GM23338 (cell line): ENCODE data around the gene KNL1. TPM values are rescaled to one million over a fixed set of nuclear protein-coding genes. Genes with fewer than 3 reads are reported as not detected.

Source experiments
- ATAC-seq: fragments of 200-7000 bp; cut with Tn5 transposase; 3 replicates; pipeline ENCODE4 v1.9.1; 2020
- DNase-seq: peaks from one replicate; pipeline ENCODE4 v3.0.0-alpha.2; 2015; ENCODE audit warnings: low spot score
- H2AFZ ChIP-seq: fragments of 200-600 bp; sonication (generic); 2 replicates; pipeline ENCODE4 v1.8.0; 2016; ENCODE audit warnings: antibody characterized with exemption, mild to moderate bottlenecking, moderate library complexity
- H3F3A ChIP-seq: fragments of 200-600 bp; sonication (generic); replicated peaks from 2 replicates; pipeline ENCODE4 v1.8.0; 2017; ENCODE audit warnings: antibody characterized with exemption, mixed run types, low read depth
- H3K27ac ChIP-seq: fragments of 200-600 bp; sonication (generic); 2 replicates; pipeline ENCODE4 v1.6.1; 2016; ENCODE audit warnings: low read depth
- H3K27me3 ChIP-seq: fragments of 200-600 bp; sonication (generic); 2 replicates; pipeline ENCODE4 v1.8.0; 2016; ENCODE audit warnings: mild to moderate bottlenecking, mixed run types, moderate library complexity; ENCODE audit not compliant: insufficient read depth
- H3K36me3 ChIP-seq: fragments of 200-600 bp; sonication (generic); 2 replicates; pipeline ENCODE4 v1.8.0; 2016; ENCODE audit warnings: mild to moderate bottlenecking; ENCODE audit not compliant: insufficient read depth
- H3K4me1 ChIP-seq: fragments of 200-600 bp; sonication (generic); 2 replicates; pipeline ENCODE4 v1.8.0; 2016; ENCODE audit warnings: mild to moderate bottlenecking, moderate library complexity; ENCODE audit not compliant: insufficient read depth
- H3K4me2 ChIP-seq: fragments of 200-600 bp; sonication (generic); 2 replicates; pipeline ENCODE4 v1.7.1; 2017; ENCODE audit warnings: mixed run types
- H3K4me3 ChIP-seq: fragments of 200-600 bp; sonication (generic); 2 replicates; pipeline ENCODE4 v1.6.1; 2016; ENCODE audit warnings: mixed run types
- H3K79me2 ChIP-seq: fragments of 200-600 bp; sonication (generic); replicated peaks from 2 replicates; pipeline ENCODE4 v1.8.0; 2017; ENCODE audit warnings: mild to moderate bottlenecking; ENCODE audit not compliant: insufficient read depth
- H3K9me2 ChIP-seq: fragments of 200-600 bp; sonication (generic); 2 replicates; pipeline ENCODE4 v1.8.0; 2017; ENCODE audit not compliant: insufficient read depth
- H4K20me1 ChIP-seq: fragments of 200-600 bp; sonication (generic); replicated peaks from 2 replicates; pipeline ENCODE4 v1.8.0; 2017; ENCODE audit warnings: mild to moderate bottlenecking; ENCODE audit not compliant: insufficient read depth
- H3K27ac Mint-ChIP-seq: 2 replicates; pipeline ENCODE4 v1.8.0; 2020; ENCODE audit warnings: inconsistent platforms, mild to moderate bottlenecking, moderate library complexity, mixed read lengths
- H3K27me3 Mint-ChIP-seq: 3 replicates; pipeline ENCODE4 v1.8.0; 2022; ENCODE audit warnings: low read depth, mild to moderate bottlenecking, moderate library complexity, mixed read lengths, inconsistent platforms; ENCODE audit not compliant: insufficient read depth, poor library complexity
- H3K36me3 Mint-ChIP-seq: 3 replicates; pipeline ENCODE4 v1.8.0; 2021; ENCODE audit warnings: low read depth, mild to moderate bottlenecking, inconsistent platforms, moderate library complexity, mixed read lengths
- H3K4me1 Mint-ChIP-seq: 3 replicates; pipeline ENCODE4 v1.8.0; 2020; ENCODE audit warnings: mild to moderate bottlenecking, inconsistent platforms, mixed read lengths
- H3K4me3 Mint-ChIP-seq: 3 replicates; pipeline ENCODE4 v1.8.0; 2021; ENCODE audit warnings: moderate library complexity, mild to moderate bottlenecking, inconsistent platforms, mixed read lengths
- H3K9me3 Mint-ChIP-seq: 3 replicates; pipeline ENCODE4 v1.8.0; 2020; ENCODE audit warnings: moderate library complexity, mild to moderate bottlenecking, inconsistent platforms, mixed read lengths
- CREB1 ChIP-seq: fragments of 250-450 bp; sonication (Bioruptor Pico); IDR thresholded peaks from 2 replicates; pipeline ENCODE4 v1.5.0; 2020; ENCODE audit warnings: low read depth, mild to moderate bottlenecking, moderate library complexity
- EZH2 ChIP-seq: fragments of 200-600 bp; sonication (generic); IDR thresholded peaks from one replicate; pipeline ENCODE4 v1.8.0; 2017; ENCODE audit warnings: antibody characterized with exemption, mild to moderate bottlenecking, low read depth; ENCODE audit not compliant: unreplicated experiment
- JUNB ChIP-seq: IDR thresholded peaks from one replicate; pipeline ENCODE4 v1.6.1; 2016; ENCODE audit warnings: antibody characterized with exemption; ENCODE audit not compliant: unreplicated experiment
- NANOG ChIP-seq: IDR thresholded peaks from 2 replicates; pipeline ENCODE4 v1.6.1; 2016; ENCODE audit warnings: antibody characterized with exemption, borderline replicate concordance
- POLR2AphosphoS5 ChIP-seq: IDR thresholded peaks from 2 replicates; pipeline ENCODE4 v1.6.1; 2016; ENCODE audit warnings: antibody characterized with exemption, low read depth
- STAT1 ChIP-seq: IDR thresholded peaks from one replicate; pipeline ENCODE4 v1.6.1; 2016; ENCODE audit warnings: antibody characterized with exemption; ENCODE audit not compliant: unreplicated experiment
- ZNF331 ChIP-seq: fragments of 250-450 bp; sonication (Bioruptor Pico); IDR thresholded peaks from 2 replicates; pipeline ENCODE4 v1.5.0; 2020; ENCODE audit warnings: low read depth, mild to moderate bottlenecking, moderate library complexity
- polyA plus RNA-seq: library from polyadenylated mRNA; unstranded; fragments of >200 nt; fragmentation: Nextera tagmentation; extraction: Ambion mirVana; gene quantifications from 2 replicates; pipeline ENCODE4 v1.2.1, GENCODE V29; 2016
- total RNA-seq: library from RNA; depleted of rRNA; stranded (reverse); fragments of >200 nt; shearing (Covaris generic); gene quantifications from 2 replicates; pipeline ENCODE4 v1.2.3, GENCODE V29; 2014
- TF ChIP-seq, protein P1 (sequence below): fragments of 250-450 bp; sonication (Bioruptor Pico); IDR thresholded peaks from 2 replicates; pipeline ENCODE4 v1.5.0; 2020; ENCODE audit warnings: mild to moderate bottlenecking, moderate library complexity
- TF ChIP-seq, protein P2 (sequence below), 2 experiments: fragments of 200-600 bp in 1 of 2; sonication (generic) in 1 of 2; conservative IDR thresholded peaks; 2 replicates each; pipeline versions ENCODE4 v1.5.1 to v1.6.1; 2016 to 2017; ENCODE audit warnings: antibody characterized with exemption in 2 of 2, low read depth in 2 of 2, mild to moderate bottlenecking in 2 of 2, moderate library complexity in 1 of 2
- TF ChIP-seq, protein P3 (sequence below): IDR thresholded peaks from 2 replicates; pipeline ENCODE4 v1.6.1; 2016; ENCODE audit warnings: antibody characterized with exemption

KNL1 gene
- total and polyA plus RNA-seq, 2 experiments from 2014 or later, result 16.7 to 43.2 TPM

DNA sequence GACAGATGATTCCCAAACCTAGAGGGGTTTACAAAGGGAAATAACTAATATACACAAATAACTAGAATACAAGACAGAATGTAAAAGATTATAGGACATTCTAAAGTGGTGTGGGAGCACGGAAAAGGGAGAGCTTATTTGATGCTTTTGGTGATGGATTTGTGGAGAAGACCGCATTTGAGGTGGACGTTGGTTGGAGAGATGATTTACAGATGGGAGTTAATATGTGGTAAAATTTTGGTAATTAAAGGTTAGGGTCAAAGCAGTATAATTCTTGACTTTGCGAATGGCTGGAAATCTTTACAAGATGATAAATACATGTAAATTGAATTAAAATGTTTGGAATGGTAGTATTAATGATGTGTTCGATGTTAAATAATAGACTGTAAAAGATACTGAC lies 1.2 kb downstream of the KNL1 start:
- H3K9me2 ChIP-seq, result no peaks in the 10 kb centered on the region
- H3K4me1 ChIP-seq, result peaks cover 17% of the 10 kb centered on the region
- H3K9me3 Mint-ChIP-seq, result peaks cover 5% of the 10 kb centered on the region
- H3K4me1 Mint-ChIP-seq, result peaks cover 23% of the 10 kb centered on the region
- peak overlapping the region; percentile 77 for H2AFZ ChIP-seq
- H3K4me3 ChIP-seq, result peak overlapping the region; percentile 95
- peaks cover 7% of the 10 kb centered on the region; the same call in 1 of the 2 replicates for H3F3A ChIP-seq
- peaks cover 52% of the 10 kb centered on the region for H3K79me2 ChIP-seq
- no peaks in the 10 kb centered on the region for H3K27me3 ChIP-seq
- TF ChIP-seq STAT1, result no peak
- no peak overlapping the region for H3K27ac Mint-ChIP-seq
- H3K4me3 Mint-ChIP-seq, result peak overlapping the region; percentile 98
- no peaks in the 10 kb centered on the region; the same call in 1 of the 2 replicates for H4K20me1 ChIP-seq
- H3K4me2 ChIP-seq, result peak overlapping the region; percentile 99
- peaks cover 3% of the 10 kb centered on the region; the same call in 1 of the 3 replicates for H3K36me3 Mint-ChIP-seq
- no peak overlapping the region for H3K27ac ChIP-seq
- no peaks in the 10 kb centered on the region for H3K36me3 ChIP-seq
- peaks cover 14% of the 10 kb centered on the region for H3K27me3 Mint-ChIP-seq
- DNase-seq (no peak), ATAC-seq (no peak)

DNA sequence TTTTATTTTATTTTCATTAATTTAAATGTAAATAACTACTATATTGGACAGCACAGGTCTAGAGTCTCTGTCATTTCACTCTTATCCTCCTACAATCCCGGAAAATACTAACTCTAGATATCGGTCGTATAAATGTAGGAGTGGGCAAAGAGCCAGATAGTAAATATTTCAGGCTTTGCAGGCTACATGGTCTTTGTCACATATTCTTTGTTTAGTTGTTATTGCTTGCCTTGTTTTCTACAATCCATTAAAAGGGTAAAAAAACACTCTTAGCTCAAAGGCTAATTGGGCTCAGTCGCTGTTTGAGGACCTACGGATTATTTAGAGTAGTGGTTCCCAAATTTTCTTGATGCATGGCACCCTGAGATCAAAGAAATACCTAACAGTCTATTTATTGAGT lies 1.7 kb downstream of the KNL1 start:
- Histone ChIP-seq H2AFZ (no peak overlapping the region), H3K4me3 (no peak overlapping the region), H3K27ac (no peak overlapping the region), H3K4me2 (no peak overlapping the region), H3K79me2 (peaks cover 57% of the 10 kb centered on the region), H3K27me3 (no peaks in the 10 kb centered on the region), H3K36me3 (no peaks in the 10 kb centered on the region), H3K9me2 (no peaks in the 10 kb centered on the region), H3F3A (peaks cover 4% of the 10 kb centered on the region; the same call in 1 of the 2 replicates), H3K4me1 (peaks cover 12% of the 10 kb centered on the region), H4K20me1 (no peaks in the 10 kb centered on the region; the same call in 1 of the 2 replicates)
- H3K27me3 Mint-ChIP-seq, result peaks cover 10% of the 10 kb centered on the region
- ATAC-seq, result no peak
- DNase-seq, result no peak
- H3K27ac Mint-ChIP-seq, result no peak overlapping the region
- H3K4me1 Mint-ChIP-seq, result peaks cover 17% of the 10 kb centered on the region
- peaks cover 5% of the 10 kb centered on the region for H3K9me3 Mint-ChIP-seq
- H3K36me3 Mint-ChIP-seq, result peaks cover 3% of the 10 kb centered on the region; the same call in 1 of the 3 replicates
- H3K4me3 Mint-ChIP-seq, result no peak overlapping the region
- TF ChIP-seq, protein P1, sequence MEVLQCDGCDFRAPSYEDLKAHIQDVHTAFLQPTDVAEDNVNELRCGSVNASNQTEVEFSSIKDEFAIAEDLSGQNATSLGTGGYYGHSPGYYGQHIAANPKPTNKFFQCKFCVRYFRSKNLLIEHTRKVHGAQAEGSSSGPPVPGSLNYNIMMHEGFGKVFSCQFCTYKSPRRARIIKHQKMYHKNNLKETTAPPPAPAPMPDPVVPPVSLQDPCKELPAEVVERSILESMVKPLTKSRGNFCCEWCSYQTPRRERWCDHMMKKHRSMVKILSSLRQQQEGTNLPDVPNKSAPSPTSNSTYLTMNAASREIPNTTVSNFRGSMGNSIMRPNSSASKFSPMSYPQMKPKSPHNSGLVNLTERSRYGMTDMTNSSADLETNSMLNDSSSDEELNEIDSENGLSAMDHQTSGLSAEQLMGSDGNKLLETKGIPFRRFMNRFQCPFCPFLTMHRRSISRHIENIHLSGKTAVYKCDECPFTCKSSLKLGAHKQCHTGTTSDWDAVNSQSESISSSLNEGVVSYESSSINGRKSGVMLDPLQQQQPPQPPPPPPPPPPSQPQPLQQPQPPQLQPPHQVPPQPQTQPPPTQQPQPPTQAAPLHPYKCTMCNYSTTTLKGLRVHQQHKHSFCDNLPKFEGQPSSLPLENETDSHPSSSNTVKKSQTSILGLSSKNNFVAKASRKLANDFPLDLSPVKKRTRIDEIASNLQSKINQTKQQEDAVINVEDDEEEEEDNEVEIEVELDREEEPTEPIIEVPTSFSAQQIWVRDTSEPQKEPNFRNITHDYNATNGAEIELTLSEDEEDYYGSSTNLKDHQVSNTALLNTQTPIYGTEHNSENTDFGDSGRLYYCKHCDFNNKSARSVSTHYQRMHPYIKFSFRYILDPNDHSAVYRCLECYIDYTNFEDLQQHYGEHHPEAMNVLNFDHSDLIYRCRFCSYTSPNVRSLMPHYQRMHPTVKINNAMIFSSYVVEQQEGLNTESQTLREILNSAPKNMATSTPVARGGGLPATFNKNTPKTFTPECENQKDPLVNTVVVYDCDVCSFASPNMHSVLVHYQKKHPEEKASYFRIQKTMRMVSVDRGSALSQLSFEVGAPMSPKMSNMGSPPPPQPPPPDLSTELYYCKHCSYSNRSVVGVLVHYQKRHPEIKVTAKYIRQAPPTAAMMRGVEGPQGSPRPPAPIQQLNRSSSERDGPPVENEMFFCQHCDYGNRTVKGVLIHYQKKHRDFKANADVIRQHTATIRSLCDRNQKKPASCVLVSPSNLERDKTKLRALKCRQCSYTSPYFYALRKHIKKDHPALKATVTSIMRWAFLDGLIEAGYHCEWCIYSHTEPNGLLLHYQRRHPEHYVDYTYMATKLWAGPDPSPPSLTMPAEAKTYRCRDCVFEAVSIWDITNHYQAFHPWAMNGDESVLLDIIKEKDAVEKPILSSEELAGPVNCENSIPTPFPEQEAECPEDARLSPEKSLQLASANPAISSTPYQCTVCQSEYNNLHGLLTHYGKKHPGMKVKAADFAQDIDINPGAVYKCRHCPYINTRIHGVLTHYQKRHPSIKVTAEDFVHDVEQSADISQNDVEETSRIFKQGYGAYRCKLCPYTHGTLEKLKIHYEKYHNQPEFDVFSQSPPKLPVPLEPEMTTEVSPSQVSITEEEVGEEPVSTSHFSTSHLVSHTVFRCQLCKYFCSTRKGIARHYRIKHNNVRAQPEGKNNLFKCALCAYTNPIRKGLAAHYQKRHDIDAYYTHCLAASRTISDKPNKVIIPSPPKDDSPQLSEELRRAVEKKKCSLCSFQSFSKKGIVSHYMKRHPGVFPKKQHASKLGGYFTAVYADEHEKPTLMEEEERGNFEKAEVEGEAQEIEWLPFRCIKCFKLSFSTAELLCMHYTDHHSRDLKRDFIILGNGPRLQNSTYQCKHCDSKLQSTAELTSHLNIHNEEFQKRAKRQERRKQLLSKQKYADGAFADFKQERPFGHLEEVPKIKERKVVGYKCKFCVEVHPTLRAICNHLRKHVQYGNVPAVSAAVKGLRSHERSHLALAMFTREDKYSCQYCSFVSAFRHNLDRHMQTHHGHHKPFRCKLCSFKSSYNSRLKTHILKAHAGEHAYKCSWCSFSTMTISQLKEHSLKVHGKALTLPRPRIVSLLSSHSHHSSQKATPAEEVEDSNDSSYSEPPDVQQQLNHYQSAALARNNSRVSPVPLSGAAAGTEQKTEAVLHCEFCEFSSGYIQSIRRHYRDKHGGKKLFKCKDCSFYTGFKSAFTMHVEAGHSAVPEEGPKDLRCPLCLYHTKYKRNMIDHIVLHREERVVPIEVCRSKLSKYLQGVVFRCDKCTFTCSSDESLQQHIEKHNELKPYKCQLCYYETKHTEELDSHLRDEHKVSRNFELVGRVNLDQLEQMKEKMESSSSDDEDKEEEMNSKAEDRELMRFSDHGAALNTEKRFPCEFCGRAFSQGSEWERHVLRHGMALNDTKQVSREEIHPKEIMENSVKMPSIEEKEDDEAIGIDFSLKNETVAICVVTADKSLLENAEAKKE (CRISPR knock-in tag), result no peak
- TF ChIP-seq NANOG (no peak), JUNB (no peak), EZH2 (no peak), CREB1 (CRISPR knock-in tag) (no peak), ZNF331 (CRISPR knock-in tag) (no peak), POLR2AphosphoS5 (no peak)
- TF ChIP-seq, protein P2, sequence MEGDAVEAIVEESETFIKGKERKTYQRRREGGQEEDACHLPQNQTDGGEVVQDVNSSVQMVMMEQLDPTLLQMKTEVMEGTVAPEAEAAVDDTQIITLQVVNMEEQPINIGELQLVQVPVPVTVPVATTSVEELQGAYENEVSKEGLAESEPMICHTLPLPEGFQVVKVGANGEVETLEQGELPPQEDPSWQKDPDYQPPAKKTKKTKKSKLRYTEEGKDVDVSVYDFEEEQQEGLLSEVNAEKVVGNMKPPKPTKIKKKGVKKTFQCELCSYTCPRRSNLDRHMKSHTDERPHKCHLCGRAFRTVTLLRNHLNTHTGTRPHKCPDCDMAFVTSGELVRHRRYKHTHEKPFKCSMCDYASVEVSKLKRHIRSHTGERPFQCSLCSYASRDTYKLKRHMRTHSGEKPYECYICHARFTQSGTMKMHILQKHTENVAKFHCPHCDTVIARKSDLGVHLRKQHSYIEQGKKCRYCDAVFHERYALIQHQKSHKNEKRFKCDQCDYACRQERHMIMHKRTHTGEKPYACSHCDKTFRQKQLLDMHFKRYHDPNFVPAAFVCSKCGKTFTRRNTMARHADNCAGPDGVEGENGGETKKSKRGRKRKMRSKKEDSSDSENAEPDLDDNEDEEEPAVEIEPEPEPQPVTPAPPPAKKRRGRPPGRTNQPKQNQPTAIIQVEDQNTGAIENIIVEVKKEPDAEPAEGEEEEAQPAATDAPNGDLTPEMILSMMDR (conservative IDR thresholded peaks at IDR 0.05; ENCODE audit: low read depth in 2 of 2), result no peak
- TF ChIP-seq, protein P3, sequence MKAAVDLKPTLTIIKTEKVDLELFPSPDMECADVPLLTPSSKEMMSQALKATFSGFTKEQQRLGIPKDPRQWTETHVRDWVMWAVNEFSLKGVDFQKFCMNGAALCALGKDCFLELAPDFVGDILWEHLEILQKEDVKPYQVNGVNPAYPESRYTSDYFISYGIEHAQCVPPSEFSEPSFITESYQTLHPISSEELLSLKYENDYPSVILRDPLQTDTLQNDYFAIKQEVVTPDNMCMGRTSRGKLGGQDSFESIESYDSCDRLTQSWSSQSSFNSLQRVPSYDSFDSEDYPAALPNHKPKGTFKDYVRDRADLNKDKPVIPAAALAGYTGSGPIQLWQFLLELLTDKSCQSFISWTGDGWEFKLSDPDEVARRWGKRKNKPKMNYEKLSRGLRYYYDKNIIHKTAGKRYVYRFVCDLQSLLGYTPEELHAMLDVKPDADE, result no peak
